OCI-LY3 (cell line): ENCODE results near the gene FAM89A.

Source experiments
- CTCF ChIP-seq: fragments of 200-600, 300-600 bp; sonication (generic); IDR thresholded peaks from 2 replicates; pipeline ENCODE4 v1.5.1; 2014; ENCODE audit warnings: antibody characterized with exemption, low read length, low read depth
- EZH2phosphoT487 ChIP-seq: fragments of 200-600 bp; shearing (Covaris generic); IDR thresholded peaks from 2 replicates; pipeline ENCODE4 v1.6.1; 2018; ENCODE audit warnings: antibody characterized with exemption, mixed run types, low read depth

- peak; percentile 10; the same call in 1 of the 2 replicates for TF ChIP-seq CTCF
- TF ChIP-seq EZH2phosphoT487: no peak
Measured at GRCh38 chr1:231057410-231057809, 17.4 kb upstream of the FAM89A start.
